ENCODE data around the gene PRSS27.
"Not testable (repeated sequence)": the region's sequence is repeated elsewhere in the genome, so short reads cannot be mapped to it uniquely, and the experiment has no call there.

Gene PRSS27

GRCh38 chr16:2671741-2672140, 48.3 kb downstream of the PRSS27 start:
- ChIA-PET POLR2A (no interaction called here), CTCF (no interaction called here)
- Histone ChIP-seq H3K27ac (ENCODE audit: extremely low read depth, low read depth, low read length) (no peak overlapping the region), H3K4me3 (ENCODE audit: low read depth, low read length) (no peak overlapping the region), H3K4me1 (ENCODE audit: control insufficient read depth, insufficient read depth, low read length) (peaks cover 7% of the 10 kb centered on the region), H3K36me3 (ENCODE audit: control insufficient read depth in 2 of 2, insufficient read depth in 1 of 2, low read length in 2 of 2) (peaks cover 0 to 17% of the 10 kb centered on the region in 2 experiments; a peak in 1 of 3 replicates), H3K9me3 (ENCODE audit: control insufficient read depth, insufficient read depth, low read depth, low read length) (no peaks in the 10 kb centered on the region)
- no peak for TF ChIP-seq ZNF366 (tag by site-specific recombination; conservative IDR thresholded peaks at IDR 0.05)
- no peak for TF ChIP-seq ZNF704 (tag by site-specific recombination; IDR thresholded peaks at IDR 0.05)
- no peak for TF ChIP-seq ZNF624 (tag by site-specific recombination; IDR thresholded peaks at IDR 0.05)
- TF ChIP-seq ZNF112 (tag by site-specific recombination; IDR thresholded peaks at IDR 0.05) = no peak
- TF ChIP-seq ZNF335 (tag by site-specific recombination; conservative IDR thresholded peaks at IDR 0.05) = no peak
- TF ChIP-seq ZNF600 (tag by site-specific recombination; IDR thresholded peaks at IDR 0.05) = no peak
- TF ChIP-seq ZNF423 (tag by site-specific recombination; IDR thresholded peaks at IDR 0.05) = no peak
- TF ChIP-seq ZBTB17 (tag by site-specific recombination; IDR thresholded peaks at IDR 0.05) = no peak
- no peak for TF ChIP-seq HOXC10 (CRISPR knock-in tag; IDR thresholded peaks at IDR 0.05)
- TF ChIP-seq TRIM28 (IDR thresholded peaks at IDR 0.05; ENCODE audit: borderline replicate concordance, low read length) = no peak
- TF ChIP-seq ZNF626 (tag by site-specific recombination; IDR thresholded peaks at IDR 0.05) = no peak
- TF ChIP-seq ZNF561 (tag by site-specific recombination; IDR thresholded peaks at IDR 0.05; ENCODE audit: borderline replicate concordance) = no peak
- no peak for TF ChIP-seq PRDM1 (tag by site-specific recombination; IDR thresholded peaks at IDR 0.05)

GRCh38 chr16:2671193-2671592, 48.8 kb downstream of the PRSS27 start:
- peaks cover 0 to 17% of the 10 kb centered on the region in 2 experiments; a peak in 1 of 3 replicates for H3K36me3 ChIP-seq (ENCODE audit: control insufficient read depth in 2 of 2, insufficient read depth in 1 of 2, low read length in 2 of 2)
- H3K4me1 ChIP-seq (ENCODE audit: control insufficient read depth, insufficient read depth, low read length); CTCF ChIA-PET; POLR2A ChIA-PET; H3K4me3 ChIP-seq (ENCODE audit: low read depth, low read length); H3K27ac ChIP-seq (ENCODE audit: extremely low read depth, low read depth, low read length); H3K9me3 ChIP-seq (ENCODE audit: control insufficient read depth, insufficient read depth, low read depth, low read length): not testable (repeated sequence)

GRCh38 chr16:2670017-2670416, 50.0 kb downstream of the PRSS27 start:
- H3K4me3 ChIP-seq (ENCODE audit: low read depth, low read length); H3K4me1 ChIP-seq (ENCODE audit: control insufficient read depth, insufficient read depth, low read length); POLR2A ChIA-PET; H3K27ac ChIP-seq (ENCODE audit: extremely low read depth, low read depth, low read length); H3K9me3 ChIP-seq (ENCODE audit: control insufficient read depth, insufficient read depth, low read depth, low read length): not testable (repeated sequence)
- CTCF ChIA-PET = interaction anchor here (0.7 kb wide), 2 partner anchors 55 to 383 kb away, joined by 3 to 4 read pairs; no protein-coding TSS in a partner anchor
- 0 out of 2 replicates have a peak, but pooled peaks have one; percentile 16 for TF ChIP-seq ZNF600 (tag by site-specific recombination; IDR thresholded peaks at IDR 0.05)
- TF ChIP-seq CTCF (tag by site-specific recombination; IDR thresholded peaks at IDR 0.05) = peak; percentile 33; the same call in 1 of the 2 replicates
- TF ChIP-seq ZBTB8A (tag by site-specific recombination; IDR thresholded peaks at IDR 0.05) = peak; percentile 84
- peak; percentile 63 for TF ChIP-seq ZNF654 (tag by site-specific recombination; IDR thresholded peaks at IDR 0.05; ENCODE audit: low read depth)
- TF ChIP-seq ZNF2 (tag by site-specific recombination; IDR thresholded peaks at IDR 0.05) = peak; percentile 42; the same call in 1 of the 2 replicates
- H3K36me3 ChIP-seq (ENCODE audit: control insufficient read depth in 2 of 2, insufficient read depth in 1 of 2, low read length in 2 of 2) = peaks cover 0 to 17% of the 10 kb centered on the region in 2 experiments; a peak in 1 of 3 replicates

GRCh38 chr16:2669587-2669986, 50.4 kb downstream of the PRSS27 start:
- Histone ChIP-seq H3K4me1 (ENCODE audit: control insufficient read depth, insufficient read depth, low read length) (peaks cover 14% of the 10 kb centered on the region), H3K36me3 (ENCODE audit: control insufficient read depth in 2 of 2, insufficient read depth in 1 of 2, low read length in 2 of 2) (peaks cover 0 to 17% of the 10 kb centered on the region in 2 experiments; a peak in 1 of 3 replicates)
- H3K4me3 ChIP-seq (ENCODE audit: low read depth, low read length); POLR2A ChIA-PET; H3K9me3 ChIP-seq (ENCODE audit: control insufficient read depth, insufficient read depth, low read depth, low read length); H3K27ac ChIP-seq (ENCODE audit: extremely low read depth, low read depth, low read length): not testable (repeated sequence)
- CTCF ChIA-PET = interaction anchor here (0.7 kb wide), 1 partner anchor 382 kb away, joined by 3 read pairs; no protein-coding TSS in a partner anchor

- H3K9me3 ChIP-seq (ENCODE audit: control insufficient read depth, insufficient read depth, low read depth, low read length); H3K4me3 ChIP-seq (ENCODE audit: low read depth, low read length); CTCF ChIA-PET; POLR2A ChIA-PET; H3K27ac ChIP-seq (ENCODE audit: extremely low read depth, low read depth, low read length): not testable (repeated sequence)
- H3K4me1 ChIP-seq (ENCODE audit: control insufficient read depth, insufficient read depth, low read length) = peaks cover 20% of the 10 kb centered on the region
- H3K36me3 ChIP-seq (ENCODE audit: control insufficient read depth in 2 of 2, insufficient read depth in 1 of 2, low read length in 2 of 2) = peaks cover 0 to 17% of the 10 kb centered on the region in 2 experiments; a peak in 1 of 3 replicates
Measured at GRCh38 chr16:2666671-2667070, 53.4 kb downstream of the PRSS27 start.
